HuH-7 (cell line): Measurements from ENCODE around the gene GTF2F2.

Experiments
- DNase-seq: peaks from one replicate; pipeline ENCODE4 v3.0.0; 2011; ENCODE audit warnings: low spot score

GTF2F2 gene

DNA sequence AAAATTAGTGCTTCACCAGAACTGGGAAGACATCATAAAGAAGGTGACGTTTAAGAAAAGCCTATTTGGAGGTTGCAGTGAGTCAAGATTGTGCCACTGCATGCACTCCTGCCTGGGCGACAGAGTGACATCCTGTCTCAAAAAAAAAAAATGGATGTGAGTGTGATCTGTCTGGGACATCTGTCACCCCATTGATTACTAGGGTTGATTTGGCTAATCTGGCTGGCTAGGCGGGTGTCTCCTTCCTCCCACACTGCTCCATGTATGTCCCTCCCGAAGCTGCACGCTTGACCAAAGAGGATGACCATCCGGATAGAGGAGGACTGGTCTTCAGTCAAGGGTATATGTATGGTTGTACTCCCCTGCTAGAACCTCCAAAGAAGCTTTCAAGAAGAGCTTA lies 2.6 kb downstream of the GTF2F2 start:
- no peak for DNase-seq

DNA sequence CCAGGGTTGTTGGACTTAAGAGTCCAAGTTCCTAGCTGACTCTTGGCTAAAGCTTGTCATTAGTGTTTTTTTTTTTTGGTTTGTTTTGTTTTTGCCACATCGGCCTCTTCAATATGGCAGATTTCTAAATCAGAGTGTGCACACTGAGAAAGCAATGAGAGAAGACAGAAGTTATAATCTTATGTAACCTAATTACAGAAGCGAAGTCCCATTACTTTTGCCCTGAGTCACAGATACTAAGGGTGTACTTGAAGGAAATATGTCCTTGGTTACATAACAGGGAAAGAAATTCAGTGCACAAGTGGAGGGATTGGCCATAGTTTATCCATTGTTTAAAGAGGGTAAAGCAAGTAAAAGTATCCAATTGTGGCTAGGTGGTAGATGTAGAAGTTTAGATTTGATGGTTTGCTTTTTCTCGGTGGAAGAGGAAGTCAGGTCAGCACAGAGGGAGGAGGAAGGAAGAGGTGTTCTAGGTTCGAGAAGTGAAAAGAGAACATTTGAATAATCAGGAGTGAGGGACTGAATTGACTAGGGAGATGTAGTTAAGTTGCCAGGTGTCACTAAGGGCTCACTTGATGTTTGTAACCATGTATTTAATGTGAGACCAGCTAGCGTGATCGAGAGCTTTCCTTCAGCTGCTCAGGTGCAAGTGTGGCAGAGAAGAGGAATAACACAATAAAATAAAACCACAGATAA lies 12.2 kb downstream of the GTF2F2 start:
- no peak for DNase-seq

DNA sequence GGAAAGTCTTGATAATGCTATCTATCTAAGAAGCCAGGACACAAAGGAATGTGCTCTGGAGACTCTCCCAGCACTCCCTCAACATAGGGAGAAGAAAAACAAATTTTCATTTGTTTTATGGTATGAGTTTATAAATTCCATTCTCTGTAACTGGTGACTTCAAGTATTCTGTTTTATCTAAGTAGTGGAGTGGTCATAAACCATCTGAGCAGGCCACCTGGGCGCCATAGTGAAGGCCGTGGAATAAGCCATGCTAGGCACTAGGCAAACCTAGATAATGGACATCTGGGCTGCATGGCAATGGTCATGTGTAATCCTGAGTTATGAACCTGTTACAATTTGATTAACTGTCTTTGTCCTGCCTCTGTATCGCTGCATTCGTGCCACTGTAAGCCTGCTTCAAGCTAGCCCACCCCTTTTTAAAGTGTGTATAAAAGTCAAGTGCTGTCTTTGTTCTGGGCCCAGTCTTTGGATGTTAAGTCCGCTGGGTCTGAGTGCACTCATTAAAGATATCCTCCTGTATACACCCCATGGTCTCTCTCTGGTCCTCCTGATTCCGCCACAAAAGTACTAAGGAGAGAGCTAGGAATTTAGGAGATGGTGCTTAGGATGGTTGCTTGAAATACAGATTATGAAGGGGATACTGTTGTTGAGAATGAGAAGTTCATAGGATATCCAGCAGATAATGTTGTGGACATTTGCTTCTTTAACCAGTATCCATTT lies 13.2 kb downstream of the GTF2F2 start:
- DNase-seq = no peak

DNA sequence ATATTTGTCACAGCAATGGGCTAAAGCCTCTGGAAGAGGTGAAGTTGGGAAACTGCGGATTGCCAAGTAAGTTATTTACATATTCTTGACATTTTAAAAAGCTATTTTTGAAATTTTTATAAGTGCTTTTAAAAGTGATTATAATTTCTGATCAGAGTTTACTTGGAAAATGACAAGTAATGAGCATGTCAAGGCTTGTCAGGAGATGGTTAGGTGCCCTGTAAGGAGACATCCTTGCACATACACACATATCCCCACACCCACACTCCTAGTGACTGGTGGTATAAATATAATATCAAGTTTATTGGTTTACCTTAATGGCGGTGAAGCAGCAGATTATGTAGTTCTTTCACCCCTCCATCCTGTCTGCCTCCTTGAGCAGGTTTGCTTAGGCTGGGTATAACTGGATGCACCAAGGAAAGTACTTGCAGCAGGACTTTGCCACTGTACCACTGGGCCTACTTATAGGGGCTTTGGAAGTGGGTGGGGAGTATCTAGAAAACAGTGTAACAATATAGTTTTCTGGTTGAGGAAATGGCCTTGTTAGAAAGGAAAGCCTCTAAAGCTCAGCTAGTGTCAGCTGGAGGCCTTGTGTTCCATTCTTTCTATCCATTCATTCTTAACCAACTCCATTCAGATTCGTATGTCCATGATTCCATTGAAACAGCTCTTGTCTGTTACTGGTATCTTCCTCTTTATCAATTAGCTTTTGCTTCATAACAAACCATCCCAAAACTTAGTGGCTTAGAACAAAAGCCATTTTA lies 16.6 kb downstream of the GTF2F2 start:
- no peak for DNase-seq

DNA sequence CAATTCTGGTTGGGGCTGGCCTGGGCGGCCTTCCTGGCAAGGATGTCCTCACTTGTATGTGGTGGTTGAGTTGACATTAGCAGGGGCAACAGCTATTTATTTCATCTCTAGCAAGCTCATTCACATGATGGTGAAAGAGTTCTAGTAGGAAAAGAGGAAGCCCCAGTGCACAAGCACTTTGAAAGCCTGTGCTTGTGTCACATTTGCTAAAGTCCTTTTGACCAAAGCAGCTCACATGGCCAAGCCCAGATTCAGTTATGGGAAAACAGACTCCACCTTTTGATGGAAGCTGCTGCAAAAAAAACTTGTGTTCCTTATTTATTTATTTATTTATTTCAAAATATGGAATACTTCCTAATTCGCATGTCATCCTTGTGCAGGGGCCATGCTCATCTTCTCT lies 17.2 kb downstream of the GTF2F2 start:
- no peak for DNase-seq

DNA sequence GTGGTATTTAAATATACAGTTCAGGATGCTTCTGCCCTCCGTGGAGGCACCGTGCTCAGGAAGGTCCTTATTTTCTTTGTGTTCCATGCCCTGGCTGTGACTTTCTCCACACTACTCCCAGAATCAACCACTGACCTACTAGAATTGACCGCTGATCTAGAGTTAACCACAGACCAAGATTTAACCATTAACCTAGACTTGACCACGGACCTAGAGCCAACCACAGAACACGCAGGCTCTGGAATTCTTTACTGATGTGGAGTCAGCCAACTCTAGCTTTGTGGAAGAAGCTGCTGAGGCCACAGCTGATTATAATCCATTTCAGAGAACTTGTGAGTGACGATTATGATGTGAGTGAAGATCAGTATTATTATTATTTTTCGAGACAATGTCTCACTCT lies 18.0 kb downstream of the GTF2F2 start:
- DNase-seq = no peak

DNA sequence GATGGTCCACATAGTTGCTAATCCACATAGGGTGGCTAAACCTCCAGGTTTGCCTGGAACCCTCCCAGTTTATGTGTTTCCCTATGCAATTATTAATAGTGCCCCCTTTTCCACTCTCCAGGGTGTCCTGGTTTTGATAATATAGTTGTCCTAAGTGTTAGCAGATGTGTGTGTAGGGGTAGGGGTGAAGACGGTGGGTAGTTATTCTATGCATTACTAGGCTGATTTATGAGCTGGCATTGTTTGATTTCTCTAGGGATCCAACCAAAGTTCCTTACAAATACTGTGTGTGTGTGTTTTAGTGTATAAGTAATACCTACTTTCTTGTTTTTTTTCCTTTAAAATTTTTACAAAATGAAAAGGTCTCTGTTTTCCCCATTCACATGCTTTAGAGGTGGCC lies 21.1 kb downstream of the GTF2F2 start:
- no peak for DNase-seq

DNA sequence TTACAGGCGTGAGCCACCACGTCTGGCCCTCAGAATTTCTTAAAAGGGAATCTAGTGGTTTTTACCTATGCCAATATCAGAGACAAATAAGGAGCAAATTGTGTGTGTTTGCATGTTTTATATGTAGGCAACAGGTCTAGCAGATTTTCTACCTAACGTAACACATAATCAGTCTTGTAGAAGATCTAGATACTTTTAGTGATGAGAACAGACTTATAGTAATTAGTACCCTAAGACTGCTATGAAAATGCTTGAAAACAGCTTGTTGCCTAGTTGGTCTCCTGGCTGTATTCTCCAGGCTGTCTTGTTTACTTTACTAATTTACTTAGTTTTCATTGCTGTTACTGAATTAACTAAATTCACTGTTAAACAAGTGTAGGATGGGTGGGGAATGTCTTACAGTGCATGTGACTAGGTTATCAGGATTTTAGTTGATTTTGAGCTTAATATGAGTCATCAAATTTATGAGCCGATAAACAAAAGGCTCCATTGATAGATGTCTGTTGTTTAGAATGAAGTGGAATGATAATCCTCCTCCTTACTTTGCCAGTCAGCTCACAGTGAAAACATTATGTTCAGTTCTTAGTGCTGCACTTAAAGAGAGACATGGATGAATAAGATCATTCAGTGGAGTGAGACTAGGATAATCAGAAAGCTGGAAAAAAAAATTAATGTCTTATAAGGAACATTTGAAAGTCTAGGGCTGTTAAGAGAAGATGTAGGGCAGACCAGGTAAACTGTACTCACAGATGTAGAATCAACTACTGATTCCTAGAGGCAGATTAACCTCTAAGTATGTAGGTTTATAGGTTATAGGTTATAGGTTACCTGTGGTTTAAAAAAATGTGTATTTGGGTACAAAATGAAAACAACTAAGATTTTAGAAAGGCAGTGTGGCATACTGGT lies 22.4 kb downstream of the GTF2F2 start:
- DNase-seq = peak; percentile 16

DNA sequence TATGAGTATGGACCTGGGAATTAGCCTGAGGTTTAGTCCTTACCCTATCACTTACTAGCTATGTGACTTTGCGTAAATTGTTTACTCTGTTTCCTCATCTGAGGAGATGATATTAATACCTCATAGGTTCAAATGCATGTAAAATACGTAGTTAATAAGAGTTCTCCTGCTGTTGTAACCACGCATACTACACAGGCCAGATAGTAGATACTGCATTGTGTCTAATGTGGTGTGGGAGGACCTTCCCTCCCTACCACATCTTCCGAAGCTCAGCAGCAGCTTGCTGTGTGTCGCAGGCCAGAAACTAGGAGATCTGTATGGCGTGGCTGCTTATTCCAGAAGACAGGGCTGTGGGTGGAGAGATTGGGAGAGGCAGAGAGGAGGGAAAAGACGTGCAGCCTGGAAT lies 23.0 kb downstream of the GTF2F2 start:
- no peak for DNase-seq

DNA sequence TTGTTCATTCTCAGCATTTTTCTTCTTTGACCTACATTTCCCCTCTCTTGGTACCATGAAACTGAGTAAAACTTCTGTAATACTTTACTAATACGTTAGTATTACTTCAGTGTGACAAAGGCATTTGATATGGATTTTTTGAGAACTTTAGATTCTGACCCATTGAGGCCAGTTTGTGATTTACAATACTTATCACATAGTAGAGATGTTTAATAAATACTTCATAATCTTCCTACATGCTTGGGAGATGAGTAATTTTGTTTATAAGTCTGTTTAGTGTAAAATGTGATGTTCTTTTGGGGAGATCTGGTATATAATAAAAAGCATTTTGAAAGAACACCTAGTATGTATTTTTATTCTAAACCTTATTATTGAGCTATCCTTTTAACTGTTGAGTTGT lies 29.7 kb downstream of the GTF2F2 start:
- no peak for DNase-seq

DNA sequence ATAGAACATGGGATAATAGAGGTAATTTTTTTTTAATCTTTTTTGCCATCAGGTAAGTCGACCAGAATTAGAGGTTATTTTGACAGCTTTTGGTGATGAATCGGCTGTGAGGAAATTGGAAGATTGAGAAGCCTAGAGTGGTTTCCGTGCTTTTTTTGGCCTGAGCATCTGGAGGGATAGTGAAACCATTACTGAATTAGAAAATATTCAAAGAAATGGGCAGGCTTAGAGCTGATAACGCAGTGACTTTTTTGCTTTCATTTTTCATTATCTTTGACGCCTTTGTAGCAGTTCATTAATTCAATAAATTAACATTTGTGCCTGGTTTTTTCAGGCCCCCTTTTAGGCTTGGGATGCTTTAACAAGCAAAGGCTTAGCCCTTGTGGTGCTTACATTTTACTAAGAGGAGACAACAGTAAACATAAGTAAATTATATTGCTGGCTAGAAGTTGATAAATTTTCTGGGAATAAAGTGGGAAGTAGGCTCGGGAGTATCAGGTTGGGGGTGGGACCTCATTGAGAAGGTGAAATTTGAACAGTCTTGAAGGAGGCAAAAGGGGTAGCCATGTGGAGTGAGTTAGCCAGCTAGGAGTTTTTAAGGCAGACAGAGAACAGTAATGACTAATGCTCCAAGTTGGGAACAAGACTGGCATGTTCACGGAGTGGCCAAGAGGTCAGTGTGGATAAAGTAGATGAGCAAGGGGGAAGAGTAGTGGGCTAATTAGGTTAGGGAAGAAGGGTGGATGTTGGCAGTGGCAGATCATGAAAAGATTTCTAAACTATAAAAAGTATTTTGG lies 36.5 kb downstream of the GTF2F2 start:
- no peak for DNase-seq

DNA sequence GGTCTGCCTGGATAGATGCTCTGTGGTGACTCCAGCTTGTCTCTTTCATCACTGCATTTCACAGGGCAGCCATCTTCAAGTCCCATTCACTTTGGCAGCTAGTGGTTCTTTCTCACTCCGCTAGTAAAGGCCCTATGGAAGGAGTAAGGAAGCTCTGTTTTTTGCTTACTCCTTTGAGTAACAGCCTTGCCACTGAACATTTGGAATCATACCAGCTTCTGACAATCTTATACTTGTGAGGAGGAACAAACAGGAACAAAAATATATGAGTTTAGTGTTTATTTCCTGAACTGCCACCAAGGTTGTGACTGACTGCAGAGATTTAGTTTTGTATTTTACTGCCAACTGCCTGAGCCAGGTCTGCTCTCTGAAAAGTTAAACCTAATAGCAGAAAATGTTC lies 41.9 kb downstream of the GTF2F2 start:
- no peak for DNase-seq

DNA sequence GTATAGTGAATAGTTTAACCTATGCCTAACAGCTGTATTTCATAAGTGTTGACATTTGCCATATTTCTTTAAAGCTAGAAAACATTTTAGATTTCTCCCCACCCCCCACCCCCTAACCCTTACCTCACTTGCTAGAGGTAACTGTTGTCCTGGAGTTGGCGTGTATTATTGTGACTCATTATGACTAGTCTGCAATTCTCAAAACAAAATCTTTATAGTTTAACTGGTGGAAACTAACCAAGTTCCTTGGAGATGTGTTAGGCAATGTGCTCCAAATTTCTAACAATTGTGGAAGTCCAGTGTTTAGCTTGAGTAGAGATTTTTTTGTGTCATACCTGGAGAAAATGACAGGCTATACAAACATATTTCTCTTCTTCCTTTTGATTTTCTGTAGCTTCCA lies 42.5 kb downstream of the GTF2F2 start:
- DNase-seq = no peak

DNA sequence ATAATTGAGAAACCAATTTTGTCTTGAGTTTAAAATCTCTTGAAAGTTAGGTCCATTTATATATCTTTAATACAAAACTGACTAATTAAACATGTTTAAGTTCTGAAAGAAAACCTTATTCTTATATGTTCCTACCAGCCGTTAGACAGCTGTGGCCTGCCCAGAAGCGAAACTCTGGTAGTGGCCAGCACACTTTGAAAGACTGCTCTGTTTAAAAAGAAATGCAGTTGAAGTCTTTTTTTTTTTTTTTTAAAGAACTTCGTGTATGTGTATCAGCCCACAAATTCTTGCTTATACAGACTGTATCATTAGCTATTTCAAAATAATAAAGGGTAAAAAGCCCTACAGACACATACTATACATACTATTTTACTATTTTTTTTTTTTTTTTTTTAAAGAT lies 46.5 kb downstream of the GTF2F2 start:
- DNase-seq = no peak

DNA sequence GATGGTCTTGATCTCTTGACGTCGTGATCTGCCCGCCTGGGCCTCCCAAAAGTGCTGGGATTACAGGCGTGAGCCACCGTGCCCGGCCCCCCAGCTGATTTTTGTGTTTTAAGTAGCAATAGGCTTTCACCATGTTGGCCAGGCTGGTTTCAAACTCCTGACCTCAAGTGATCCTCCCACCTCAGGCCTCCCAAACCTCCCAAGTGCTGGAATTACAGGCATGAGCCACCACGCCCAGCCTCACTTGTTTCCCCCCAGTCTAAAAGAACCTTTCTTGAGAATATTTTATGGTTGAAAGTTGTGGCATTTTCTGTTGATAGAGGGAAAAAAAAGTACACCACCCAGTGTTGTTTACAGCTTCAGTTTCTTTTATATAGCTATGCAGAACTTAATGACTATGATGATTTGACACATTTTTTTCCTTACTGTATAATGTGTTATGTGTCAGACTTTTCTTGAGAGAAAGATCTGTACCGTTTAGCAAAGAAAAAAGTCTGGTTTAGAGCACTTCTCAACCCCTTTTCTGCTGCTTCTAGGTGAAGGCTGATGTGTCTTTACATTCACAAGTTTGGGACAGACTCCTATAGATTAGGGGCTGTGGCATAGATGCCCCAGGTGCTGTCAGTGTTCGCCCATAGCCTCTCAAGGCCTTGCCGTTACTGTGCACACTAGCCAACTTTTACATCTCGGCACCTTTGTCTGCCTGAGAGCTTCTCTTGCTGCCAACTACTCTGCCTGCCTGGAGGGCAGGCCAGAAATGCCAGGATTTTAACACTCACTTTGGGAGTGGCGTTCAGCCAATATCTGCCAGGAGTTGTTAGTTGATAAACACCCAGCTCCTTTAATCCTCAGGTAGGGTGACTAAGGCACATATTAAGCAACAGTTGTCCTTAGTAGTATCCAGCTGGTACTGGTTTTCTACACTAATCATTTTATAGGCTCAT lies 47.6 kb downstream of the GTF2F2 start:
- DNase-seq = no peak

DNA sequence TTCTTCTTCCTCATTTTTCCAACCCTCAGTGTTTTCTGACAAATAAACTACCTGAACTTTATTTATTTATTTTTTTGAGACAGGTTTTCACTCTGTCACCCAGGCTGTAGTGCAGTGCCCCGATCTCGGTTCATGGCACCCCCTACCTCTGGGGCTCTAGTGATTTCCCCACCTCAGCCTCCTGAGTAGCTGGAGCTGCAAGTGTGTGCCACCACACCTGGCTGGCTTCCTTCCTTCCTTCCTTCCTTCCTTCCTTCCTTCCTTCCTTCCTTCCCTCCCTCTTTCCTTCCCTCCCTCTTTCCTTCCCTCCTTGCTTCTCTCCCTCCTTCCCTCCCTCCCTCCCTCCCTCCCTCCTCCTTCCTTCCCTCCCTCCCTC lies 48.2 kb downstream of the GTF2F2 start:
- no peak for DNase-seq

DNA sequence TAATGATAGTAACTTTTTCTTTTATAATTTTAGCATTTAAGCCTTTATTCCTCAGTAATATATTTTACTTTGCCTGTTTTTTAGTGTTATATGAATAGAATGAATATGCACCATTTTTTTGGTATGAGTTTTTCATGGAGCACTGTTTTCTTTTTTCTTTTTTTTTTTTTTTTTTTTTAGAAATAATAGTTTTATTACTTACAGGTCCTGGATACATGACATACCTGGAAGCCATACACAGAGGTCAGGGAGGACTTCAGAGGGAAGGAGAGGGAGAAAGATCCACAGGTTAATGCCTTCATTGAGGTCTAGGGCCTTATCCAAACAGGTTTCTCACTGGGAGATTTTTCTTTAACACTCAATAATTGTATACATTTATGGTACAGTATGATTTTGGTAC lies 54.2 kb downstream of the GTF2F2 start:
- DNase-seq = no peak

DNA sequence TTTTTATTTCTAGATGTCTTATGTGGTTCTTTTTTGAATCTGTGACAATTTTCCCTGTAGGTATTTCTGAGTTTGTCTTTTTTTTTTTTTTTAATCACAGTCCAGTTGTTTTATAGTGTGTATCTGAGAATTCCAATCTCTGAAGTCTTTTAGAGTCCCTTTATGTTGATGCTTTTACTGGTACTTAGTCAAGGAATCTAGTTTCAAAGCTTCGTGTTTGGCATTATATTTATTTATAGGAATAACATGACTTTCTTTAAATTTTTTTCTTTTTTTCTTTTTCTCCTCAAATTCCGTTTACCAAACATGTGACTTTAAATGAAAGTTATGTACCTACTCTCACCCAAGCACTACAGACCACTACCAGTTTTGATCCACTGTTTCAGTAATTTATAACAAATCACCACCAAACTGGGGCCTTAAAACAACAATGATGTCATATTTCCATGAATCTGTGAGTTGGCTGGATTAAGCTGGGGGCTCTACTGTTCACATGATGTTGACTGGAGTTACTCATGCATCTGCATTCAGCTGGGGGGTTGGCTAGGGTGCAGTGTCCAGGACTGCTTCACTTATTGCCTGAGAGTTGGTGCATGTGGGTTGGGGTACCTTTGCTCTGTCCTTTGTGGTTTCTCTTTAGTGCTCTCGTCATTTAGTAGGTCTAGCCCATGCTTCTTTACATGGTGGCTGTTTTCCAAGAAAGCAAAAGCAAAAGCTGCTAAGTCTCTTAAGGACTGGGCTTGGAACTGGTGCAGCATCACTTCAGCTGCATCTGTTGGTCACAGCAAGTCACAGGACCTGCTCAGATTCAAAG lies 58.2 kb downstream of the GTF2F2 start:
- DNase-seq = no peak

DNA sequence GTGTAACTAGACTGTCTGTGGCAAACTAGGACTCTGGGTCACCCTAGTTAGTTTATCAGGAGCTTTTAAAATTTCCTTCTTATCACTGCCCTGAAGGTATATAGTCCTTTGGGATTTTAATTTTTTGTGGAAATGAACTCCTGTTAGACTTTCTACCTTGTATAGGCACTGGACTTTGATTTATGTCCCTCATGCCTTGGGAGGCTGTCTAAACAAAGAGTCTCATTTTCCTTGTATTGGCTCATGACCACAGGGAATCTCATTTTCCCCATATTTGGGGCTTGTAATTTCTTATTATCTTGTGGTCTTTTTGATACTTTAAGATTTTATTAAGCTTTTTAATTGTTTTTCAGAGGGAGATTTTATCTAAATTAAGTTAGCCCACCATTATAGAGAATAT lies 59.1 kb downstream of the GTF2F2 start:
- DNase-seq = peak; percentile 31
